ENCODE measurements around the gene H2AZ2.
"Not testable (repeated sequence)": the region's sequence is repeated elsewhere in the genome, so short reads cannot be mapped to it uniquely, and the experiment has no call there.

Gene H2AZ2
- 221 to 230 reads per million in 2 donors for total RNA-seq

GRCh38 chr7:44847920-44848634, at the start of gene H2AZ2:
TSS of gene H2AZ2 (minus strand) at chr7:44848087. CDS start at chr7:44847971, 116 bp downstream.
- DNase-seq: peak; percentile 98

DNA sequence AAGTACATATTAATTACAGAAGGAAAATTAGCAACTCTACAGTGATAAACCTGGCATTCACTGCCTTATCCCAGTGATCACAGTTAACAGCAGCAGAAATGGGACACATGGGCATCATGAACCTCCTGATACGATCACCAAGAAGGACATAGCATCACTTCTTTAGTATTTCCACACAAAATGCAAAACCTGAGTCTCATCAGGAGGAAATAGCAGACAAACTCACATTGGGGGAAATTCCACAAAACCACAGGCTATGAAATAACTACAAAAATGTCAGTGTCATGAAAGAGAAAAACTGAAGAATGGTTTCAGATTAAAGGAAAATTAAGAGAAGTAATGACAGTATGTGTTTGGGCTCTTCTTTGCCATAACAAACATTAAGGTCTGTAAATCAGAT, 49.4 kb upstream of the H2AZ2 start:
- no peak for DNase-seq

DNA sequence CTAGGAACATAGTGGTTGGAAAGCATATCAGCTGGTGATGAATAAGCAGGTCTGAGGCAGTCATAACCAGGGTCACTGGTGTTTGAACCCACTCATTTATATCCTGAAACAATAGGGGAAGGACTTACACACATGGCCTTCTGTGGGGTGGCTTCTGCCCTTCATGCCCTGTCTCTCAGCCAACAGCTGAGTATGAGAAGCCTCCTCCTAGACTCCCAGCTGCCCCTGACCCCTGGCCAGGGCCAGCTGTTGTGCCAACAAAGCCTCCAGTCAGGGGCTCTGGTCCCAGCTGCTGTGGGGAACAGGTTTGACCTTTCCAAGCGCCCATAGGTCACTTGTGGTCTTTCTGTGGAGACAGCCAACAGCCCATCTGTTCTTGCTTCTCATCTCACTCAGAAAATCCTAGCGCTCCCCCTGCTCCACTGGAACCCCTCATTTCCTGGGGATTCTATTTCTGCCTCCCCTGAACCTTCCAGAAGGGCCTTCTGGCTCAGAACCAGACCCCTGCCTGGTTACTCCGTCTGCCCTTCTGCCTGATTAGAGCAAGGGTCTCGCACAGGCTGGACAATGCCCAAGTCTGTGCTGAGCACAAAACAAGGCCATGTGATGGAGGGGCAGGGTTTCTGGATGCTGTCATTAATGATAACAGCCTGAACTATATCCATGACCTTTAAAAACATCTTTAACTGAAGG, 47.1 kb upstream of the H2AZ2 start:
- DNase-seq: no peak

DNA sequence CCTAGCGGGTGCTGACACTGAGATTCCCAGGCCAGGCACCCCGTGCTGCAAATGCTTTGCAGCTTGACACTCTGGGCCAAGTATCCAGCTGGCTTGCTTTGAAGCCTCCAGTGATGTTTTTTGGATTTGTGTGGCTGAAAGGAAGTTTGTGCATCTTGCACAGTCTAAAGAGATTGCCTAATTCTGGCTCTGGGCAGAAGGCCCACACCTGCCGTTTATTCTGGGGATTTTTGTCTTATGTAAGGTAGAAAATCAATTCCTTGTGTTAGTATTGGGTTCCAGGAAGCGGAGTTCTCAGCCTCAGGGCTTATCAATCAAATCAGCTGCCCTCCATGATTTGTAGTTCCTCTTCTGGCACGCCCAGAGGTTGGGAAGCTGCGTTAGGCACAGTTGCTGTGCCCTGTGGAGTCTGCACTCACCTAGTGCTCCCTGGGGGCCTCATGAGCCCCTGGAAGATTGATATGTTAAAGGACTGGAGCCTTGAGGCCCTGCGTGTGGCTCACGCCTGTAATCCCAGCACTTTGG, 45.9 kb upstream of the H2AZ2 start:
- DNase-seq: no peak

DNA sequence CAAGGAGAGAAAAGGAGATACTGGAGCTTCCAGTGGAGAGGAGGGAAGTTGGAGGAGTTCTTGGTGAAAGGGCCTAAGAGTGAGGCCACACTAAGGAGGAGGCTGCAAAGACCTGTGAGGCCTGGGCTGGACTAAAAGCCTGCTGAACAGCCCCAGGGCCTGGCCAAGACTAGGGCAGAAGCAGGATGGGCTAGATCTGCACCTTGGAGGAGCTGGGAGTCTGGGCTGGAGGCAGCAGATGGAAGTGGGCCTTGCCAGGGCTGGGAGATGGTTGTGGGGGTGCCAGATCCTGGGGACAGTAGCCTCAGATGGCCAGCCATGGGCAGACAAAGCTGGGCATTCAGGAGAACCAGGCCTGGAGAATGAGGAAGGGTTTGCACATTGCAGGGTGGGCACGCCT, 43.9 kb upstream of the H2AZ2 start:
- DNase-seq: no peak

- DNase-seq: no peak
These were observed 43.5 kb upstream of the H2AZ2 start for GRCh38 chr7:44891372-44891771.

DNA sequence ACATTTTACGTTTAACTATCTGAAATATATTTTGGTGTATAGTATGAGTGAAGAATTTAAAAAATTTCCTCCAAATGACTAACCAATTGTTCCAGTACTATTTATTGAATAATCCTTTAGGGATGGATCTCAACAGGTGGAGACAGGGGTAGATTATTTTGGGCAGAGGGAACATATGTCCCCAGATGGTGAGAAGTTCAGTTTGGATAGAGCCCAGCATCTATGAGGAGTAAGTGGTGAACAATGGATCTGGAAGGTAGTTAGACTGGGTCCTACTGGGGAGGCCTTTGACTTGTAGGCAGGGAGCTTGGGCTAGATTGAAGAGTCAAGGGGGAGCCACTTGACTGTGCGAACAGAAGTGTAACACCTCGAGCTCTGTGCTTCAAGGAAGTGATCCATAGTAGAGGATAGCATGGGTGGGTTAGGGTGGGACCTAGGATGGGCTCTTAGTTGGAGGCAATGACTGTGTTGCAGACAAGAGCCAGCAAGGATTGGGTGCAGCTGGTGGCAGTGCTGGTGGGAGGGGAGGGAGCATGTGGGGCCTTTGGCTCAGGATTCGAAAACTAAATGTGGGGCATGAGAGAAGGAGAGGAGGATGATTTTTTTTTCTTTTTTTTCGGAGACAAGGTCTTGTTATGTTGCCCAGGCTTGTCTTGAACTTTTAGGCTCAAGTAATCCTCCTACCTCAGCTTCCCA, 41.3 kb upstream of the H2AZ2 start:
- no peak for DNase-seq

DNA sequence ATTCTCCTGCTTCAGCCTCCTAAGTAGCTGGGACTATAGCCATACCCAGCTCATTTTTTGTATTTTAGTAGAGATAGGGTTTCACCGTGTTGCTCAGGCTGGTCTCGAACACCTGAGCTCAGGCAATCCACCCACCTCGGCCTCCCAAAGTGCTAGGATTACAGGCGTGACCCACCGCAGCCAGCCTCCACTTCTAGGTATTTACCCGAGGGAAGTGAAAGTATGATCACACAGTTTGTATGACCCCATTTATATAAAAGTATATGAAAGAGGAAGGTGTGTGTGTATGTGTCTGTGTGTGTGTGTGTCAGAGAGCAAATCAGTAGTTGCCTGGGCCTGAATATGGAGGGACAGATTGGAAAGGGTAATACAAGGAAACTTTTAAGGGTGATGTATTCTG, 39.4 kb upstream of the H2AZ2 start:
- no peak for DNase-seq

DNA sequence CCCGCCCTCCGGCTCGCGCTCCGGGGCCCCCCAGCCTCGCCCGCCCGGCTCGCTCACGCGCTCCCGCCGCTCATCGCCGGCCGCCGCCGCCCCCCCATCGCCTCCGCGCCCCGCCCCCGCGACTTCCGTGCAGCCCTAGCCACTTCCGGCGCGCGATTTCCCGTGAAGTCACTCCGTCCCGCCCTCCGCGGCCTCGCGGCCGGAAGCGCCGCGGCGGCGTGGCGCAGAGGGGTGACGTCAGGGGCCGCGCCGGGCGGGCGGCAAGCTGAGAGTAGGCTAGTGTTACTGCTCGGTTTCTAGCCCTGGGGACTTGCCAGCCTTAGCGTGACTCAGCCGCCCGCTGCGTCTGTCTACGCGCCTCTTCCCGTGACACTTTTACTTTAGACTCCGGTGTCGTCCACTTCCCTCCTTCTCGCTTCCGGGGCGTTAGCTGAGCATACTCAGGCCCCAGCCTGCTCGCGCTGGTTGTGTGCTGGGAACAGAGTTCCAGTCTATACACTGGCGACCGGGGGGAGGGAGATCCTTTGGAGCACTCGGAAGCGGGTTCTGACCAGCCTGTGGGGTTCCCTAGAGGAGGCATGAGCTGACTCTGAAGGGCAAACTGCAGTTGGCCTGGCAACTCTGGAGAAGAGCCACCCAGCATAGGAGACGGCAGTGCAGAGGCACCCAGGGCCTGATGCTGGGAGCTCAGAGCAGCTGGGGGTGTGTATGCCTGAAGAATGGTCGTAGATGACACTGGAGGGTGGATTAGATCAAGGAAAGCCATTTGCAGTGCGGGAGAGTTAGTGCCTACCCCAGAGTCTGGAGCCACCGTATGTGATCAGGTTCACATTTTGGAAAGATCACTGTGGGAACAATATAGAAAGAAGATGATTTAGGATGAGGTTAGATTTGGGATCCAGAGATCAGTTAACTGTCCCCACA, 37.8 kb upstream of the H2AZ2 start, which contains the start of gene PURB:
PURB (minus strand) TSS at position 137 of the 924 bp plus-strand sequence. CDS start 182 bp downstream, outside the sequence.
- peak; percentile 98 for DNase-seq

DNA sequence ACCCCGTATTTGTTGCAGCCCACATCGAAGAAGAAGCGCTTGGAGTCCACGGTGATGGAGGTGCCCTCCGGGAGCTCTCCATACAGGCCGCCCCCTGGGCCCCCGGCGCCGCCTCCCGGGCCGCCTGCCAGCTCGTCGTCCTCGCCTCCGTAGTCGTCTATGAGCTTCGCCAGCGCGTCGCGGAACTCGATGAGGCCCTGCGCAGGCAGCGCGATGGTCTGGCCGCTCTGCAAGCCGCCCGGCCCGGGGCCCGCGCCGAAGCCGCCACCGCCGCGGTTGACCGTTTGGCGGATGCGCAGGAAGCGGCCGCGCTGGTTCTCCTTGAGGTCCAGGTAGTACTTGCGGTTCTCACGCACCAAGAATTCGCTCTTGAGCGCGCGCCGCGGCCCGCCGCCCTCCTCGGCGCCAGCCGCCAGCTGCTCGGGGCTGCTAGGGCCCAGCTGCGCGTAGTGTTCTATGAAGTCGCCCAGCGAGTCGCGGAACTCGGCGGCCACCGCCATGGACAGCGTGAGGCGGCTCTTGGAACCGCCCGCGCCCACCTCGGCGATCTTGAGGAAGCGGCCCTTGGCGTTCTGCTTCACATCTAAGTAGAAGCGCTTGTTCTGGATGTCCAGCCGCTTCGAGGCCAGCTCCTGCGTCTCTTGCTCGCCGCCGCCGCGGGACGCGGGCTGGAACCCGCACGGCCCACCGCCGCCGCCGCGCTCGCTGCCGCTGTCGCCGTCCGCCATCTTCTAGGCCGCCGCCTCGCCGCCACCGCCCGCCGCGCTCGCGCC, 36.9 kb upstream of the H2AZ2 start:
- peak; percentile 50 for DNase-seq

GRCh38 chr7:44883961-44884620, 36.2 kb upstream of the H2AZ2 start:
- DNase-seq: no peak

DNA sequence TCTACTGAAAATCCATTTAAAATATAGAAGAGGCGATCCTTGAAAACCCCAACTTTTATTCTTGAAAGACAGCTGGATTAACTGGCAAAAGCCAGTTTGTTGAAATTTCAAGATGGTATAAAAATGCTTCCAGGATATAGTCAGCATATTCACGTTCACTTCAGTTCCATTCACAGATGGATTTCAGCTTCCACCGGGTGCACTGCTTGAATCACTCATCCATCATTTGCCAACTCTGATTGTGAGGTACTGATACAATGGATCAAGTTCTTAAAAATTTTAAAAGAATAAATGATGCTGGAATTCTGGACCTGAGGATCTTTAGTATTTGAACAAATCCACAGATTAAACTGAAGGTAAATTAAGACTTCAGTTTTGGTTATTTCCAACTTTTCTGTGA, 35.0 kb upstream of the H2AZ2 start:
- no peak for DNase-seq

- no peak for DNase-seq
These were observed 33.7 kb upstream of the H2AZ2 start for GRCh38 chr7:44881610-44882009.

- DNase-seq: no peak
These were observed 33.2 kb upstream of the H2AZ2 start for GRCh38 chr7:44881066-44881600.

GRCh38 chr7:44880317-44881018, 32.6 kb upstream of the H2AZ2 start:
- DNase-seq: no peak

DNA sequence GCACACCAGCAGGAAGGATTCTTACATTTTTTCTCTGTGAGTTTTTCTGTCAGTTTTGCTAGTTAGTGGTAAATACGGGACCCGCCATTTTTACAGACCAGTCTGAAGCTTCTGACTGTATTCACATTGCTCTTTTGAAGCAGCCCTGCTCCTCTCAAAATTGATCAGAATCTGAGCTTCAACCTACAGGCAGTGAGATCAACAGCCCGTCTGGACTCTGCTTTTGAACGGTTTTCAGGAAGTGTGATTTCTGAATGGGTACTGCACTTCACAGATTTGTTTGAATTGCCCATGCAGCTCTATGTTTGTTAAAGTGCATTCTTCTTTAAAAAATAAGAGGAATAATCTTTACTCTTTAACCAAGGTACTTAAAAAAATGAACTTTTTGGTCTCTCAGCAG, 28.5 kb upstream of the H2AZ2 start:
- DNase-seq: no peak

DNA sequence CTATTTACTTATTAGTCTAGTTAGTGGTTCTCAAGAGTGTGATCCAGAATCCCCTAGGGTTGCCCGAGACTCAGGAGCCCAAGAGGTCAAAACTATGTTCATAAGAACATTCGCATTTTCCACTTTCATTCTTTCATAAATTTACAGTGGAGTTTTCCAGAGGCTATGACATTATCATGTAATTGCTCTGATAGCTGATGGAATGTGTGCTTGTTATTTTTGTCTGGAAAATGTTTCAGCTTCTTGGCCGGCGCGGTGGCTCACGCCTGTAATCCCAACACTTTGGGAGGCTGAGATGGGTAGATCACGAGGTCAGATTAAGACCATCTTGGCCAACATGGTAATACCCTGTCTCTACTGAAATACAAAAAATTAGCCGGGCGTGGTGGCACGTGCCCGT, 27.4 kb upstream of the H2AZ2 start:
- no peak for DNase-seq

DNA sequence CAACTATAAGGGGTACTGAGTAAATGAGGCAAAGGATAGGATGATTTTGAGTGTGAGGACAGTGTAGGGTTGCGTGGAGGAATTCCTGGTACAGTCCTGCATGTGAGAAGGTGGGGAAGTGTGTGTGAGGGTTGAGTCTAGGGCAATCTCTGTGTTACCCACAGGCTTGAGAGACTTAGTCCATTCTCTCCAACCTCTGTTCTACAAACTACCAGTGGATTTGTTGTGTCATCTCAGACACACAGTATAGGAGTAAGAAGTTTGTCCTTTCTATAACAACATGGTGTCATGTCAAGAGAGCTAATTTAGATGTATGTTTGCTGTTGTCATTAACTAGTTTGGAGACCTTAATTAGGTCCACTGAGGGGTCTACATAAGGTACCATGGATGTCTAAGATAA, 24.9 kb upstream of the H2AZ2 start:
- no peak for DNase-seq

DNA sequence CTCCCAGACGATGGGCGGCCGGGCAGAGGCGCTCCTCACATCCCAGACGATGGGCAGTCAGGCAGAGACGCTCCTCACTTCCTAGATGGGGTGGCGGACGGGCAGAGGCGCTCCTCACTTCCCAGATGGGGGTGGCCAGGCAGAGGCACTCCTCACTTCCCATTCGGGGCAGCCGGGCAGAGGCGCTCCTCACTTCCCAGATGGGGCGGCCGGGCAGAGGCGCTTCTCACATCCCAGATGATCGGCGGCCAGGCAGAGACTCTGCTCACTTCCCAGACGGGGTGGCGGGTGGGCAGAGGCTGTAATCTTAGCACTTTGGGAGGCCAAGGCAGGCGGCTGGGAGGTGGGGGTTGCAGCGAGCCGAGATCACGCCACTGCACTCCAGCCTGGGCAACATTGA, 24.0 kb upstream of the H2AZ2 start:
- not testable (repeated sequence) for DNase-seq

GRCh38 chr7:44870780-44871179, 22.9 kb upstream of the H2AZ2 start:
- DNase-seq: not testable (repeated sequence)

Measured in activated gamma-delta T cell (primary cell).